Stromal cell of bone marrow (primary cell): Measurements from ENCODE around the gene FLG.
"Not testable (repeated sequence)": the region's sequence is repeated elsewhere in the genome, so short reads cannot be mapped to it uniquely, and the experiment has no call there.

Experiments used
- DNase-seq: peaks from one replicate; pipeline ENCODE4 v3.0.0-alpha.2; 2012; ENCODE audit warnings: low read depth

Gene FLG

DNA sequence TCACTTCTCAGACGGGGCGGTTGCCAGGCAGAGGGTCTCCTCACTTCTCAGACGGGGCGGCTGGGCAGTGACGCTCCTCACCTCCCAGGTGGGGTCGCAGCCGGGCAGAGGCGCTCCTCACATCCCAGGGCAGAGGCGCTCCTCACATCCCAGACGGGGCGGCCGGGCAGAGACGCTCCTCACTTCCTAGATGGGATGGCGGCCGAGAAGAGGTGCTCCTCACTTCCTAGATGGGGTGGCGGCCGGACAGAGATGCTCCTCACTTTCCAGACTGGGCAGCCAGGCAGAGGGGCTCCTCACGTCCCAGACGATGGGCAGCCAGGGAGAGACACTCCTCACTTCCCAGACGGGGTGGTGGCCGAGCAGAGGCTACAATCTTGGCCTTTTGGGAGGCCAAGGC lies 68.6 kb downstream of the FLG start:
- not testable (repeated sequence) for DNase-seq
